ENCODE results near the gene ZNF318. TPM values are rescaled to one million over a fixed set of nuclear protein-coding genes. Genes with fewer than 3 reads are reported as not detected.

The ZNF318 gene
- total and polyA plus RNA-seq, 10 of the 15 experiments (the other 5 are each of a cell fraction or from before 2014, with no cell fraction given) = 3.4 to 79.8 (median 13.7) TPM

DNA sequence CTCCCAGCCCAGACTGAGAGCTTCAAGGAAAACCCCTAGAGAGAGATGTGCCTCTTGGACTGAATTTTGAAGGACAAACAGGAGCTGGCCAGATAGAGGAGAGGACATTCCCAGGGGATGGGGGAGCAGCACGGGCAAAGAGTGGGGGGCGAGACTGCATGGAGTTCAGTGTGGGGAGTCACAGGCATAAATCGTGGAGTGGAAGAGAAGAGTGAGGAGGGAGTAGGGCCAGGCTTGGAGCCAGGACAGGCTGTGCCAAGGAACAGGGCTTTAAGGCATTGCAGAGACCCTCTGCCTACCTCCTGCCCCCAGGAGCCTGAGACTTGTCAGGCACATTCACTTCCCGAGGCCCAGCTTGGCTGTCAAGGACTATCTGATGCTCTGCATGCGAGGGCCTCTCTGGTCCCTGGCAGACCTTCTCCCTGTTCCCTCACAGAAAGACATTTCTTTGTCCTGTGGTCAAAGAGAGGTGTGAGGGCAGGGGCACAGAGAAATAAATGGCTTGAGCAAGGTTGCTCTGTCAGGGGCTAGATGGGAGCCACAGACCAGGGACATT lies 76.6 kb downstream of the ZNF318 start:
- ChIA-PET POLR2A (interaction anchor here (0.7 kb wide), 1 partner anchor 210 kb away, joined by 5 read pairs; no protein-coding TSS in a partner anchor), CTCF (interaction anchor here (0.6 to 2.3 kb wide), 3 partner anchors 16 to 1194 kb away, joined by 3 to 8 read pairs (median 4); partner anchors contain the start of gene CRIP3), RAD21 (ENCODE audit: unreplicated experiment) (interaction anchor here (0.6 to 0.7 kb wide), 2 partner anchors 54 to 57 kb away, joined by 3 to 5 read pairs; no protein-coding TSS in a partner anchor), SMC1A (ENCODE audit: uncharacterized antibody, unreplicated experiment) (interaction anchor here (0.6 to 0.7 kb wide), 3 partner anchors 14 to 224 kb away, joined by 3 to 4 read pairs (median 4); partner anchors contain the start of genes POLR1C and YIPF3)
- Histone ChIP-seq H3K79me2 (ENCODE audit: control insufficient read depth, insufficient read depth, low read length) (no peaks in the 10 kb centered on the region), H3K27me3 (replicated peaks in 1 of 2; ENCODE audit: control insufficient read depth in 2 of 2, insufficient read depth in 2 of 2, low read length in 1 of 2) (no peaks in the 10 kb centered on the region; a peak in 2 of 4 replicates), H3K27ac (ENCODE audit: control insufficient read depth, insufficient read depth) (no peak overlapping the region), H3K4me1 (ENCODE audit: control insufficient read depth, insufficient read depth, low read length) (no peaks in the 10 kb centered on the region), H3K36me3 (ENCODE audit: control insufficient read depth in 2 of 2, insufficient read depth in 2 of 2, low read length in 1 of 2) (no peaks in the 10 kb centered on the region), H3K4me2 (ENCODE audit: control insufficient read depth, insufficient read depth) (no peak overlapping the region), H3K9ac (ENCODE audit: control insufficient read depth, insufficient read depth, low read length) (no peak overlapping the region), H3K9me3 (replicated peaks; ENCODE audit: control insufficient read depth, insufficient read depth, low read length) (no peaks in the 10 kb centered on the region; the same call in 2 of the 3 replicates), H2AFZ (ENCODE audit: control insufficient read depth, low read depth, low read length) (no peak overlapping the region), H4K20me1 (ENCODE audit: control insufficient read depth, insufficient read depth) (no peaks in the 10 kb centered on the region), H3K4me3 (no peak overlapping the region)
- FAIRE-seq = no peak
- WGBS (ENCODE audit: insufficient coverage, insufficient replicate concordance, low lambda C conversion rate, missing lambda C conversion rate) = 2% methylated on average over 5 of the region's 5 CpGs
- no peak for DNase-seq (ENCODE audit: low read depth, low spot score)
- ATAC-seq = no peak
- BruUV-seq (replicated peaks) = no TSS peak
- in situ Hi-C loops (cut with MboI) (no loop called here), intact Hi-C loops (cut with micrococcal nuclease; ENCODE audit: unreplicated experiment) (no loop called here)
- TF ChIP-seq MAX (IDR thresholded peaks at IDR 0.05; ENCODE audit: low read depth, low read length) = no peak
- no peak for TF ChIP-seq SMC3 (IDR thresholded peaks at IDR 0.05; ENCODE audit: borderline replicate concordance, low read length)
- TF ChIP-seq ZNF217 (IDR thresholded peaks at IDR 0.05) = no peak
- TF ChIP-seq SUZ12 (IDR thresholded peaks at IDR 0.05; ENCODE audit: unreplicated experiment) = no peak
- no peak for TF ChIP-seq ZNF687 (IDR thresholded peaks at IDR 0.05)
- no peak for TF ChIP-seq EZH2 (IDR thresholded peaks at IDR 0.05; ENCODE audit: borderline replicate concordance, control insufficient read depth, low read depth, low read length)
- no peak for TF ChIP-seq ZNF622 (IDR thresholded peaks at IDR 0.05)
- TF ChIP-seq, protein P1, sequence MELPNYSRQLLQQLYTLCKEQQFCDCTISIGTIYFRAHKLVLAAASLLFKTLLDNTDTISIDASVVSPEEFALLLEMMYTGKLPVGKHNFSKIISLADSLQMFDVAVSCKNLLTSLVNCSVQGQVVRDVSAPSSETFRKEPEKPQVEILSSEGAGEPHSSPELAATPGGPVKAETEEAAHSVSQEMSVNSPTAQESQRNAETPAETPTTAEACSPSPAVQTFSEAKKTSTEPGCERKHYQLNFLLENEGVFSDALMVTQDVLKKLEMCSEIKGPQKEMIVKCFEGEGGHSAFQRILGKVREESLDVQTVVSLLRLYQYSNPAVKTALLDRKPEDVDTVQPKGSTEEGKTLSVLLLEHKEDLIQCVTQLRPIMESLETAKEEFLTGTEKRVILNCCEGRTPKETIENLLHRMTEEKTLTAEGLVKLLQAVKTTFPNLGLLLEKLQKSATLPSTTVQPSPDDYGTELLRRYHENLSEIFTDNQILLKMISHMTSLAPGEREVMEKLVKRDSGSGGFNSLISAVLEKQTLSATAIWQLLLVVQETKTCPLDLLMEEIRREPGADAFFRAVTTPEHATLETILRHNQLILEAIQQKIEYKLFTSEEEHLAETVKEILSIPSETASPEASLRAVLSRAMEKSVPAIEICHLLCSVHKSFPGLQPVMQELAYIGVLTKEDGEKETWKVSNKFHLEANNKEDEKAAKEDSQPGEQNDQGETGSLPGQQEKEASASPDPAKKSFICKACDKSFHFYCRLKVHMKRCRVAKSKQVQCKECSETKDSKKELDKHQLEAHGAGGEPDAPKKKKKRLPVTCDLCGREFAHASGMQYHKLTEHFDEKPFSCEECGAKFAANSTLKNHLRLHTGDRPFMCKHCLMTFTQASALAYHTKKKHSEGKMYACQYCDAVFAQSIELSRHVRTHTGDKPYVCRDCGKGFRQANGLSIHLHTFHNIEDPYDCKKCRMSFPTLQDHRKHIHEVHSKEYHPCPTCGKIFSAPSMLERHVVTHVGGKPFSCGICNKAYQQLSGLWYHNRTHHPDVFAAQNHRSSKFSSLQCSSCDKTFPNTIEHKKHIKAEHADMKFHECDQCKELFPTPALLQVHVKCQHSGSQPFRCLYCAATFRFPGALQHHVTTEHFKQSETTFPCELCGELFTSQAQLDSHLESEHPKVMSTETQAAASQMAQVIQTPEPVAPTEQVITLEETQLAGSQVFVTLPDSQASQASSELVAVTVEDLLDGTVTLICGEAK (IDR thresholded peaks at IDR 0.05; ENCODE audit: borderline replicate concordance) = no peak
- TF ChIP-seq EED (IDR thresholded peaks at IDR 0.05; ENCODE audit: low read depth) = no peak
- no peak for TF ChIP-seq NFIC (IDR thresholded peaks at IDR 0.05; ENCODE audit: low read depth, low read length)
- TF ChIP-seq IRF3 (IDR thresholded peaks at IDR 0.05) = no peak
- no peak for TF ChIP-seq IKZF1 (conservative IDR thresholded peaks at IDR 0.05)
- TF ChIP-seq TAF1 (IDR thresholded peaks at IDR 0.05; ENCODE audit: borderline replicate concordance, low read depth, low read length) = no peak
- TF ChIP-seq BRCA1 (IDR thresholded peaks at IDR 0.05; ENCODE audit: low read depth, low read length) = no peak
- TF ChIP-seq ZNF24 (IDR thresholded peaks at IDR 0.05) = no peak
